Endometrial microvascular endothelial cells (primary cell): ENCODE data around the gene LZTS2. TPM values are rescaled to one million over a fixed set of nuclear protein-coding genes. Genes with fewer than 3 reads are reported as not detected.
"Not testable (repeated sequence)": the region's sequence is repeated elsewhere in the genome, so short reads cannot be mapped to it uniquely, and the experiment has no call there.

Experiments
- in situ Hi-C: cut with HindIII; loops from 2 replicates; pipeline ENCODE4 v1.10.0; 2017; ENCODE audit warnings: low sequenced_read_pairs, low pct_unique_long_range_greater_than_20kb; ENCODE audit errors: inconsistent ontology term
- total RNA-seq: library from RNA; depleted of rRNA; stranded (reverse); fragments of >200 nt; gene quantifications from one replicate; pipeline ENCODE4 v1.2.3, GENCODE V29; 2015; ENCODE audit errors: inconsistent ontology term

The LZTS2 gene
- total RNA-seq, 1 donor from 2014 or later: 71.5 TPM

GRCh38 chr10:101028446-101029337, 29.1 kb downstream of the LZTS2 start:
- in situ Hi-C loops: no loop called here

- in situ Hi-C loops: no loop called here
Observed at GRCh38 chr10:101029520-101030295, 30.1 kb downstream of the LZTS2 start.

DNA sequence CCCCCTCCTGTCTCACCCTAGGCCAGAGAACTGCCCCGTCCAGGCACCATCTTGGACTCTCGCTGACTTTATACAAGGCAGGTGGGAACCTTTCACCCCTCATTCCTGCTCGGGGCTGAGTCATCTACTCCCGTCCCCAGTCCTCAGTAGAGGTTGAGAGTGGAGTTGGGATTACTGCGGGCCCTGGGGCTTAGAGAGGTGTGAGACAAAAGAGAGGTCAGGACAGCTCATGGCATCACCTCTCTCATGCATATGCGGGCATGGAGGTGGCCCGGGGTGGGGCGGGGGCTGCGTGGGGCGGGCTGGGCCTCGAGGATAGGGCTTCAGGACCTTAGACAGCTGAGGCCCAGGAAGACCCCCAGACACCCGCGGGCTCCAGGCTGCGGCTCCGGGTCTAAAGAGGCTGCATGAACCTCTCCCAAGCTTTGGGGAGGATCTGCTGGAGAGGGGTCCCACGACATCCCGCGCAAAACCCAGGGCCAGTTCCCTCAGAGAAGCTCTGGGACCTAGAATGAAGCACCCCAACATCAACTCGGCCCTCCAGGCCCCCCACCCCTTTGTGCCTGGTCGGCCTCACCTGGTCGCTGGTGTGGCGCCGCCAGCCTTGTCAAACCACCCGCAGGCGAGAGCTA, 31.0 kb downstream of the LZTS2 start:
- in situ Hi-C loops: no loop called here

DNA sequence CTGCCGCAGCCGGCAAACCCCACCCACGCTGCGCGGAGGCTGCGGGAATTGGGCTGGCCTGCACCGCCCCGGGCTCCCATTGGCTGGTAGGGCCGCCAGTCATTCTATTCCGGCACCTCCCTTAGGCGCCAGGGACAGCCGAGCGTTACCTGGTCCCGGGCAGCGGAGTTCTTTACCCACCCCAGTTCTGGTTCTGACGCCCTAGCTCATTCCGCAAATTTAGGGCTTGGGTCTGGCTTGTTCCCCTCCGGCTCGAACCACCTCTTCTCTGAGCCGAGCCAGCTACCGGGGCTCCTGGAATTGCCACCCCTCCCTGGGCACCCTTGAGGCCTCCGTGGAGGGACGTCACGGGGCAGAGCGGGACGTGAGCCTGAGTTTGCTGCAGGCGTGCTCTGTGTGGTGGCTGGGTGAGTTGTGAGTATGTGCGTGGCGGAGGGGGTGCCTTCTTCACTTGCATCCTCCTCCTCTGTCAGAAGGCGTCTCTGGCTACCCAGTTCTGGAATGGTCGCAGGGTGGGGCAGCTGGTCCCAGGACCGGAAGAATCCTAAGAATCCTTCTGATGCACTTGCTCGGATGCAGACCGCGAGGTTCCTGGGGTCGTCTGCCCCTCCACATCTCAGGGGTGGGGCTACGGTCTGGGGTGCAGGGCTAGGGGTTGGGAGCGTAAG, 31.7 kb downstream of the LZTS2 start, which contains the start of the genes PDZD7 and SFXN3:
TSS of gene PDZD7 (minus strand) at position 2 of the 668 bp plus-strand sequence. CDS start 910 bp downstream, outside the sequence.
TSS of gene SFXN3 (plus strand) at position 107 of the 668 bp plus-strand sequence. CDS start 3,461 bp downstream, outside the sequence.
- in situ Hi-C loops: no loop called here

- in situ Hi-C loops: no loop called here
Observed at GRCh38 chr10:101031796-101032636, 32.4 kb downstream of the LZTS2 start.

DNA sequence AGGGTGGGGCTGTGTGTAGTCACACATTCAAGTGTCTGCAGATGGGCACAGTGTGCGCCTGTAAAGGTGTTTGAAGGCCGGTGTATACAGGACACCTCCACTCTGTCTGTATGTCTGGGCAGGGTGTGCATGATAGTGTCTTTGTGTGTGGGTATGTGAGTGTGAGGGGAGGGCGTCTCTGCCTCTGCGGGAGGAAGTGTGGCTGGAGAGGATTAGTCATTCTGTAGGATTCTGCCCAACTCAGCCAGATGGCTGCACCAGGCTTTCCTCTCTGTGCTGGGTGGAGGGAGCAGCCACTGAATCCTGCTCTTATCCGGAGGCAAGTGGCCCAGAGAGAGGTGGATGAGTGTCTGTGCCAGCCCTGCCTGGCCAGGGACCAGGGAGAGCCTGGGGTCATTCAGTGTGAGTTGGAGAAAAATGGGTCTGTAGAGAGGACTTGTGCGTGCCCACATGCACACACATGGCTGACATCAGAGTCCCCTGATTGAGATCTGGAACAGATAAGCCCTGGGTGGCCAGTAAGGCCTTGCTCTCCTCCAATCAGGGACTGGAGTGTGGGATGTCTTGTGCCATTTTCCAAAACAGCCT, 33.1 kb downstream of the LZTS2 start:
- in situ Hi-C loops: no loop called here

- in situ Hi-C loops: no loop called here
Observed at GRCh38 chr10:101033276-101033675, 33.7 kb downstream of the LZTS2 start.

DNA sequence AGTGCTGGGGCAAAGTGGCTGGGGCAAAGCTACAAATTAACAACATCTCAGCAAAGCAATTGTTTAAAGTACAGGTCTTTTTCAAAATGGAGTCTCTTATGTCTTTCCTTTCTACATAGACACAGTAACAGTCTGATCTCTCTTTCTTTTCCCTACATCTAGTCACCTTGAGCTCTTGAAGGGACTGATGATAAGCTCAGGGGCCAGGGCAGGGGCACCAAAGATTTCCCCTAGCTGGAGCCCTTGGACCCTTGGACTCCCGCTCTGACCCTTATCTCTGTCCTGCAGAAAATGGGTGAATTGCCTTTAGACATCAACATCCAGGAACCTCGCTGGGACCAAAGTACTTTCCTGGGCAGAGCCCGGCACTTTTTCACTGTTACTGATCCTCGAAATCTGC, 34.8 kb downstream of the LZTS2 start:
- in situ Hi-C loops: not testable (repeated sequence)

DNA sequence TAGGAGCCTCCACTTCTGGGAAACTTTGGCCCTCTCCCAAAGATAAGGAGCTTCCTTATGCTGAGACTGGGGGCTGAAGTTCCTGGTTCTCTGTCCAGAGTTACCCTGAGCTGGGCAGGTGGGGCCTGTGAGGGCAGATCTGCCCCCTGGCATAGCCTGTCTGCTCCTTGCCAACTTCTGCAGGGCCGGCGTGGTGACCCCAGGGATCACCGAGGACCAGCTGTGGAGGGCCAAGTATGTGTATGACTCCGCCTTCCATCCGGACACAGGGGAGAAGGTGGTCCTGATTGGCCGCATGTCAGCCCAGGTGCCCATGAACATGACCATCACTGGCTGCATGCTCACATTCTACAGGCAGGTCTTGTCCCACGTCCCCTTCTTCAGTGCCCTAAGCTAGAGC, 35.7 kb downstream of the LZTS2 start:
- in situ Hi-C loops: no loop called here

- in situ Hi-C loops: no loop called here
Observed at GRCh38 chr10:101035916-101036702, 36.5 kb downstream of the LZTS2 start.

- in situ Hi-C loops: no loop called here
Observed at GRCh38 chr10:101036726-101037125, 37.1 kb downstream of the LZTS2 start.

DNA sequence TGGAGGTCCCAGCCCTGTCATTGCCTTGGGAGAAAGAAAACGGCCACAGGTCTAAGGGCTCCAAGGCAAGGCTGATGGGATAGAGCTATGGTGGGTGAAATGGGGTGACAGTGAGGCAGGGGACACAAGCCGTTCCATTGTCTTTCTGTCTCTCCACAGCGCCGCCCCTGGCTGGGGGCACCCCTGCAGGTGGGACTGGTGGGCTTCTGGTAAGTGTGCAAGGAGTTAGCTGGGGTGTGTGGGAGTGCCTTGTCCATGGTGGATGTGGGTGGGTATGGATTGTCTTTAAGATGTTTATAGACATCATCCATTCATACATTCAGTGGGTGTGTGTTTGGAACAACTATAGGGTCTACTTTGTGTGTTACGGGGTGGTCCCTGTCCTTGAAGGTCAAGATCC, 38.9 kb downstream of the LZTS2 start:
- in situ Hi-C loops: no loop called here

DNA sequence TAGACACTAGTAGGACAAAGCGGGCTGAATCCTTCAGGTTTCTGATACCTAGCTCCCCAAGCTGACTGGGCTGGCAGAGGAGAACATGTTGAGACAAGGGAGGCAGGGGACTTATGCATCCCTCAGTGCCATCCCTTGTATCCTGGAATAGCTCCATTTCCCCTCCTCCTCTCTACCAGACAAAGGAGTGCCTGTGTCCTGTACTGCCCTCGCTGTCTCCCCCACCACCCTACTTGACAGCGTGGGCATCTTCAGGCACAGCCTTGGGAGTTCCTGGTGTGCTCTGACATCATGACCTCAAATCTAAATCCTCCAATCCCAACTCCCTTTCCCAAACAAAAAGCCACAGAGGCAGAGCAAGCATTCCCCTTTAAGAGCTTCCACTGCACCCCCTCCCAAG, 40.5 kb downstream of the LZTS2 start:
- in situ Hi-C loops: no loop called here

GRCh38 chr10:101040851-101041250, 41.2 kb downstream of the LZTS2 start:
- in situ Hi-C loops: no loop called here

DNA sequence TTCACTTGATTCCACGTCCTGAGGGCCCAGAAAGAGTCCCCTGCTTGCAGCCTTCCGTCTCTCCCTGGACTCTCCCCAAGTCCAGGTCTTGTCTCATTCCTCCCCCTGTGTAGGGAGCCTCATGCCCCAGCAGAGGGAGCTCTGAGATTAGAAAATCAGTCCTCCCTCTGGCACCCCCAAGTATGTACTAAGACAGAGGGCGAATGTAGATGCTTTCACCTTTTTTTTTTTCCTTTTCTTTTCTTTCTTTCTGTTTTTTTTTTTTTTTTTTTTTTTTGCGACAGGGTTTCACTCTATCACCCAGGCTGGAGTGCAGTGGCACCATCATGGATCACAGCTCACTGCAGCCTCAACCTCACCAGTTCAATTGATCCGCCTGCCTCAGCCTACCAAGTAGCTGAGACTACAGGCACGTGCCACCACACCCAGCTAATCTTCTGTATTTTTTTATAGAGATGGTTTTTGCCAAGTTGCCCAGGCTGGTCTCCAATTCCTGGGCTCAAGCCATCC, 41.7 kb downstream of the LZTS2 start:
- in situ Hi-C loops: no loop called here

- in situ Hi-C loops: no loop called here
Observed at GRCh38 chr10:101042118-101042517, 42.5 kb downstream of the LZTS2 start.
